ENCODE results near the gene ADGRB3. TPM values are rescaled to one million over a fixed set of nuclear protein-coding genes. Genes with fewer than 3 reads are reported as not detected.

The ADGRB3 gene
- total RNA-seq, 3 donors from 2014 or later, result 0.43 to 7.8 (median 0.72) TPM

DNA sequence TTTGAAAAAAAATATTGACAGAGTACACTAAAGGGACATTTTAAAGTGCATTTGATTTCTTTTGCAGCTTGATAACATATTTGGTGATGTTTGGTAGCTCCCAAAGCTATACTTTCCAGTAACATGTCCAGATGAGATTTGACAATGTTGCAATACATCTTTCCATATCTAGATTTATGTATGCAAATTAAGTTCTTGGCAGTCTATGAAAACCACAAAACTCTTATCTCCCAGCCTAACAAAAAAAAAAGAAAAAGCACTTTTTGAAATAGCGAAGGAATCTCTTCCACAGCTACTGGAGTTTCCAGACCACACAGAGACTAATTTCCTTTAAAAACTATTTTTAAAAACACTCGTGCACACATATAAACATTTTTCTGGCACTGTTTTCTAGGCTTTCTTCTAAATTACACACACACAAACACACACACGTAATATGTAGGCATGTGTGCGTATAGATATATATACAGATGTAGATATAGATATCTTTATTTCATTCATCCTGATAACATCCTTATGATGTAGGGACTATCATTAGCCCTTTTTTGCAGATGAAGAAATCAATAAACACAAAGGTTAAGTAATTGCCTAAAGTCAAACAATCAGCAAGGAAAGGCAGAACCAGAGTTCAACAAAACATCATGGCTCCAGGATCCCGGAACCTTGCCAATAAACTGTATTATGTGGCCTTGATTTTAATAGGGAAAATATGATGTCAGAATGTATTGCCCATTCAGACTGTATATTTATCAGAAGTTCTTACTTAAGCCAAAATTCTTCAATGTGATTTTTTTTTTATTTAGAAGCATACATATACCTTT, 93.3 kb downstream of the ADGRB3 start:
- no peak for DNase-seq
- intact Hi-C loops (cut with DNase I, micrococcal nuclease), result no loop called here
- no peaks in the 10 kb centered on the region for H3K9me3 ChIP-seq
- H3K36me3 ChIP-seq (ENCODE audit: low read depth), result no peaks in the 10 kb centered on the region
- no peak for ATAC-seq
- H3K4me3 ChIP-seq, result no peak overlapping the region
- TF ChIP-seq, protein P1, sequence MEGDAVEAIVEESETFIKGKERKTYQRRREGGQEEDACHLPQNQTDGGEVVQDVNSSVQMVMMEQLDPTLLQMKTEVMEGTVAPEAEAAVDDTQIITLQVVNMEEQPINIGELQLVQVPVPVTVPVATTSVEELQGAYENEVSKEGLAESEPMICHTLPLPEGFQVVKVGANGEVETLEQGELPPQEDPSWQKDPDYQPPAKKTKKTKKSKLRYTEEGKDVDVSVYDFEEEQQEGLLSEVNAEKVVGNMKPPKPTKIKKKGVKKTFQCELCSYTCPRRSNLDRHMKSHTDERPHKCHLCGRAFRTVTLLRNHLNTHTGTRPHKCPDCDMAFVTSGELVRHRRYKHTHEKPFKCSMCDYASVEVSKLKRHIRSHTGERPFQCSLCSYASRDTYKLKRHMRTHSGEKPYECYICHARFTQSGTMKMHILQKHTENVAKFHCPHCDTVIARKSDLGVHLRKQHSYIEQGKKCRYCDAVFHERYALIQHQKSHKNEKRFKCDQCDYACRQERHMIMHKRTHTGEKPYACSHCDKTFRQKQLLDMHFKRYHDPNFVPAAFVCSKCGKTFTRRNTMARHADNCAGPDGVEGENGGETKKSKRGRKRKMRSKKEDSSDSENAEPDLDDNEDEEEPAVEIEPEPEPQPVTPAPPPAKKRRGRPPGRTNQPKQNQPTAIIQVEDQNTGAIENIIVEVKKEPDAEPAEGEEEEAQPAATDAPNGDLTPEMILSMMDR (IDR thresholded peaks at IDR 0.05), result no peak
- no peaks in the 10 kb centered on the region for H3K4me1 ChIP-seq (ENCODE audit: low read depth)

- intact Hi-C loops (cut with DNase I, micrococcal nuclease), result no loop called here
These were observed 94.4 kb downstream of the ADGRB3 start for GRCh38 chr6:68729377-68729903.

DNA sequence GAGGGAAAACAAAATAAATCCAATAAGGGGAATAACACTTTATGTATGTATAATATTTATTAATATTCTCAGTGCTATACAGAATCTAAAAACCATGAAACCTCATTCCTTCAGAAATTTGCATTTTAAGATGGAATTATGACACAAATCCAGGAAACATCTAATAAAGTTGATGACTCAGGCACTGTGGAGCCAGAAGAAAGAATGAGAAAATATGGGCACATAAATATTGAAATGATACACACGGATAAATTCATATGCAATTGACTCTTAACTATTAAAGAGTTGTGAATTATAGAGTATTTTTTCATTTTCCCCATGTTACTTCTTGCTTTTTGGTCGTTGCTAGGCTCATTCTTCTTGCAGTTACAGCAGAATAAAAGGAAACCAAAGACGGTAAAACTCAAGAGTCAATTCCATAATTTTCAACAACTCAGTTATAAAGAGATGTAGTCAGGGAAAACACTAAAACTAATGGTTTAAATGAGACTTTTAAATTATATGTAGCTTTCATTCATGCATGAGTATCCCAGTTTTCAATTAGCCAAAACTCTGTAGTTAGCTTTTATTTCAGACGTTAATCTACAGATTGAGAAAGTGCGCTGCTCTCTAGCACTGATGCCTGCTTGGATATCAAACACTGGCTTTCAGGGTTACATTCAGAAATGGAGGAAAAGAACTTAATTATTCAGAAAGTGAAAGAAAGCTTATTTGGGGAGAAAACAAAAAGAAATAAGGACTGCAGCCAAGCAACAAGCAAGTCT, 95.4 kb downstream of the ADGRB3 start:
- TF ChIP-seq, protein P1 (IDR thresholded peaks at IDR 0.05), result no peak
- no peak overlapping the region for H3K4me3 ChIP-seq
- intact Hi-C loops (cut with DNase I, micrococcal nuclease), result no loop called here
- no peaks in the 10 kb centered on the region for H3K36me3 ChIP-seq (ENCODE audit: low read depth)
- no peaks in the 10 kb centered on the region for H3K4me1 ChIP-seq (ENCODE audit: low read depth)
- H3K9me3 ChIP-seq, result no peaks in the 10 kb centered on the region
- no peak for ATAC-seq
- no peak for DNase-seq

More at GRCh38 chr6:68729377-68729903, 94.4 kb downstream of the ADGRB3 start:
- Histone ChIP-seq H3K4me1 (ENCODE audit: low read depth) (no peaks in the 10 kb centered on the region), H3K4me3 (no peak overlapping the region), H3K36me3 (ENCODE audit: low read depth) (no peaks in the 10 kb centered on the region), H3K9me3 (no peaks in the 10 kb centered on the region)
- TF ChIP-seq, protein P1 (IDR thresholded peaks at IDR 0.05), result no peak
- DNase-seq, result no peak
- no peak for ATAC-seq

GRCh38 chr6:68732423-68732822, 97.3 kb downstream of the ADGRB3 start:
- intact Hi-C loops (cut with DNase I, micrococcal nuclease), result no loop called here
- no peak overlapping the region for H3K4me3 ChIP-seq
- DNase-seq (no peak), ATAC-seq (no peak)
- H3K9me3 ChIP-seq, result no peaks in the 10 kb centered on the region
- TF ChIP-seq, protein P1 (IDR thresholded peaks at IDR 0.05), result no peak
- no peaks in the 10 kb centered on the region for H3K36me3 ChIP-seq (ENCODE audit: low read depth)
- H3K4me1 ChIP-seq (ENCODE audit: low read depth), result no peaks in the 10 kb centered on the region

- Histone ChIP-seq H3K4me1 (ENCODE audit: low read depth) (no peaks in the 10 kb centered on the region), H3K4me3 (no peak overlapping the region), H3K9me3 (no peaks in the 10 kb centered on the region), H3K36me3 (ENCODE audit: low read depth) (no peaks in the 10 kb centered on the region)
- DNase-seq (no peak), ATAC-seq (no peak)
- intact Hi-C loops (cut with DNase I, micrococcal nuclease), result no loop called here
- TF ChIP-seq, protein P1 (IDR thresholded peaks at IDR 0.05), result no peak
These were observed 100.8 kb downstream of the ADGRB3 start for GRCh38 chr6:68735866-68736265.

Data from mucosa of descending colon (tissue), 3 donors.